Measurements from ENCODE around the gene ST3GAL4. TPM values are rescaled to one million over a fixed set of nuclear protein-coding genes. Genes with fewer than 3 reads are reported as not detected.
"Not testable (repeated sequence)": the region's sequence is repeated elsewhere in the genome, so short reads cannot be mapped to it uniquely, and the experiment has no call there.

ST3GAL4 gene
- total RNA-seq, 4 donors from 2014 or later, result 40.0 to 52.4 (median 40.5) TPM

- no peak overlapping the region for H3K27ac ChIP-seq (replicated peaks in 1 of 4)
- H3K27me3 ChIP-seq, result no peaks in the 10 kb centered on the region
- whole genome bisulfite sequencing, result 96% methylated on average over 9 of the region's 9 CpGs
- no peak overlapping the region for H3K4me3 ChIP-seq
- H3K4me1 ChIP-seq, result peaks cover 19 to 44% (median 34%) of the 10 kb centered on the region in 4 donors
- intact Hi-C loops (cut with DNase I), result no loop called here
- DNase-seq (ENCODE audit: extremely low spot score), result no peak
- H3K9me3 ChIP-seq, result no peaks in the 10 kb centered on the region
- H3K36me3 ChIP-seq, result peaks cover 0 to 4% (median 0%) of the 10 kb centered on the region in 4 donors
- TF ChIP-seq POLR2A (IDR thresholded peaks at IDR 0.05; ENCODE audit: low read depth) (no peak), CTCF (IDR thresholded peaks at IDR 0.05) (no peak), POLR2AphosphoS5 (IDR thresholded peaks at IDR 0.05) (no peak)
These were observed 29.1 kb downstream of the ST3GAL4 start for GRCh38 chr11:126384449-126385070.

- H3K9me3 ChIP-seq, result no peaks in the 10 kb centered on the region
- H3K36me3 ChIP-seq, result no peaks in the 10 kb centered on the region
- H3K4me1 ChIP-seq, result peaks cover 18 to 41% (median 35%) of the 10 kb centered on the region in 4 donors
- H3K4me3 ChIP-seq, result no peak overlapping the region
- DNase-seq (ENCODE audit: extremely low spot score), result no peak
- intact Hi-C loops (cut with DNase I), result no loop called here
- no peak for TF ChIP-seq EP300 (IDR thresholded peaks at IDR 0.05)
- TF ChIP-seq POLR2A (IDR thresholded peaks at IDR 0.05; ENCODE audit: low read depth), result no peak
- no peak for TF ChIP-seq POLR2AphosphoS5 (IDR thresholded peaks at IDR 0.05)
- no peak for TF ChIP-seq CTCF (IDR thresholded peaks at IDR 0.05)
- WGBS, result 83% methylated on average over 4 of the region's 8 CpGs
- no peaks in the 10 kb centered on the region for H3K27me3 ChIP-seq
- H3K27ac ChIP-seq (replicated peaks in 1 of 4), result no peak overlapping the region
These were observed 30.7 kb downstream of the ST3GAL4 start for GRCh38 chr11:126385991-126386728.

- intact Hi-C loops (cut with DNase I); H3K27ac ChIP-seq (replicated peaks in 1 of 4); H3K4me3 ChIP-seq; H3K36me3 ChIP-seq; DNase-seq (ENCODE audit: extremely low spot score); H3K27me3 ChIP-seq; H3K9me3 ChIP-seq: not testable (repeated sequence)
- WGBS, result 50% methylated on average over 5 of the region's 5 CpGs
- peaks cover 24 to 45% (median 40%) of the 10 kb centered on the region in 4 donors for H3K4me1 ChIP-seq
These were observed 31.2 kb downstream of the ST3GAL4 start for GRCh38 chr11:126386729-126387071.

GRCh38 chr11:126387857-126388256 lies 32.4 kb downstream of the ST3GAL4 start:
- 58% methylated on average over 5 of the region's 5 CpGs for WGBS
- TF ChIP-seq POLR2A (IDR thresholded peaks at IDR 0.05; ENCODE audit: low read depth) (no peak), EP300 (IDR thresholded peaks at IDR 0.05) (no peak), POLR2AphosphoS5 (IDR thresholded peaks at IDR 0.05) (no peak), CTCF (IDR thresholded peaks at IDR 0.05) (no peak)
- peaks cover 34 to 57% (median 49%) of the 10 kb centered on the region in 4 donors for H3K4me1 ChIP-seq
- intact Hi-C loops (cut with DNase I), result no loop called here
- H3K9me3 ChIP-seq, result no peaks in the 10 kb centered on the region
- H3K27ac ChIP-seq (replicated peaks in 1 of 4), result no peak overlapping the region
- no peak for DNase-seq (ENCODE audit: extremely low spot score)
- no peaks in the 10 kb centered on the region for H3K36me3 ChIP-seq
- H3K27me3 ChIP-seq, result no peaks in the 10 kb centered on the region
- no peak overlapping the region for H3K4me3 ChIP-seq

- intact Hi-C loops (cut with DNase I), result no loop called here
- 63% methylated on average over 5 of the region's 5 CpGs for WGBS
- H3K27ac ChIP-seq (replicated peaks in 1 of 4), result no peak overlapping the region
- H3K36me3 ChIP-seq, result no peaks in the 10 kb centered on the region
- H3K4me3 ChIP-seq, result no peak overlapping the region
- no peaks in the 10 kb centered on the region for H3K9me3 ChIP-seq
- peaks cover 45 to 70% (median 64%) of the 10 kb centered on the region in 4 donors for H3K4me1 ChIP-seq
- TF ChIP-seq POLR2AphosphoS5 (IDR thresholded peaks at IDR 0.05) (no peak), CTCF (IDR thresholded peaks at IDR 0.05) (no peak), POLR2A (IDR thresholded peaks at IDR 0.05; ENCODE audit: low read depth) (no peak), EP300 (IDR thresholded peaks at IDR 0.05) (no peak)
- no peaks in the 10 kb centered on the region for H3K27me3 ChIP-seq
- DNase-seq (ENCODE audit: extremely low spot score), result no peak
These were observed 34.9 kb downstream of the ST3GAL4 start for GRCh38 chr11:126390272-126390867.
